NCI-H460 (cell line): ENCODE data around the gene RAB4A. TPM values are rescaled to one million over a fixed set of nuclear protein-coding genes. Genes with fewer than 3 reads are reported as not detected.

ENCODE experiments used
- DNase-seq: peaks from one replicate; pipeline ENCODE4 v3.0.0-alpha.2; 2016; ENCODE audit warnings: low read depth; ENCODE audit errors: extremely low read depth
- total RNA-seq: library from RNA; depleted of rRNA; stranded (reverse); fragments of >200 nt; shearing (Covaris generic); gene quantifications from 2 replicates; pipeline ENCODE4 v1.2.3, GENCODE V29; 2014

The RAB4A gene
- total RNA-seq, 1 experiment from 2014 or later = 39.2 TPM

- DNase-seq = no peak
Observed at GRCh38 chr1:229243638-229244037, 27.3 kb upstream of the RAB4A start.

GRCh38 chr1:229244091-229244490 lies 26.8 kb upstream of the RAB4A start:
- no peak for DNase-seq

- no peak for DNase-seq
Observed at GRCh38 chr1:229247871-229248270, 23.0 kb upstream of the RAB4A start.

- DNase-seq = no peak
Observed at GRCh38 chr1:229248821-229249817, 21.8 kb upstream of the RAB4A start.

- DNase-seq = no peak
Observed at GRCh38 chr1:229249854-229250644, 20.9 kb upstream of the RAB4A start.

- DNase-seq = no peak
Observed at GRCh38 chr1:229251185-229251584, 19.7 kb upstream of the RAB4A start.

- no peak for DNase-seq
Observed at GRCh38 chr1:229252228-229252984, 18.5 kb upstream of the RAB4A start.

GRCh38 chr1:229253151-229253974 lies 17.5 kb upstream of the RAB4A start:
- DNase-seq = peak; percentile 36

GRCh38 chr1:229254910-229255541 lies 15.9 kb upstream of the RAB4A start:
- no peak for DNase-seq

GRCh38 chr1:229258031-229258756 lies 12.7 kb upstream of the RAB4A start:
- peak; percentile 73 for DNase-seq

GRCh38 chr1:229258757-229259060 lies 12.2 kb upstream of the RAB4A start:
- DNase-seq = no peak

GRCh38 chr1:229260297-229260696 lies 10.6 kb upstream of the RAB4A start:
- no peak for DNase-seq

GRCh38 chr1:229262239-229262638 lies 8.7 kb upstream of the RAB4A start:
- no peak for DNase-seq

- DNase-seq = no peak
Observed at GRCh38 chr1:229263254-229263653, 7.7 kb upstream of the RAB4A start.

- no peak for DNase-seq
Observed at GRCh38 chr1:229264068-229264467, 6.8 kb upstream of the RAB4A start.

GRCh38 chr1:229264487-229264886 lies 6.4 kb upstream of the RAB4A start:
- DNase-seq = no peak

- DNase-seq = no peak
Observed at GRCh38 chr1:229266274-229266673, 4.6 kb upstream of the RAB4A start.

- DNase-seq = no peak
Observed at GRCh38 chr1:229266832-229267500, 3.9 kb upstream of the RAB4A start.
